Lung (tissue), 12 donors: Measurements from ENCODE around the gene SLFNL1. TPM values are rescaled to one million over a fixed set of nuclear protein-coding genes. Genes with fewer than 3 reads are reported as not detected.
A peak's percentile ranks its signal among the peaks of the same experiment; 100 is the strongest.

ENCODE experiments used
- ATAC-seq: fragments of 200-7000 bp; cut with Tn5 transposase; one replicate; pipeline ENCODE4 v1.9.1; 2020; ENCODE audit warnings: moderate number of reproducible peaks; ENCODE audit not compliant: insufficient read depth, low FRiP score
- DNase-seq, 3 donors: peaks; one replicate each; pipeline ENCODE4 v3.0.0-alpha.2; 2013 to 2017
- H3K27ac ChIP-seq, 2 donors: one replicate each; pipeline ENCODE4 v1.5.1; 2013; ENCODE audit warnings: mild to moderate bottlenecking in 2 of 2, moderate library complexity in 2 of 2, control low read depth in 1 of 2, inconsistent platforms in 1 of 2, low read depth in 1 of 2, low read length in 1 of 2
- H3K27me3 ChIP-seq, 3 donors: one replicate each; pipeline ENCODE4 v1.5.1; 2013; ENCODE audit warnings: low read length in 2 of 3; ENCODE audit not compliant: control insufficient read depth in 3 of 3, insufficient read depth in 3 of 3
- H3K36me3 ChIP-seq, 4 donors: one replicate each; pipeline ENCODE4 v1.5.1; 2013; ENCODE audit warnings: low read length in 4 of 4, mild to moderate bottlenecking in 1 of 4, moderate library complexity in 1 of 4; ENCODE audit not compliant: control insufficient read depth in 4 of 4, insufficient read depth in 4 of 4
- H3K4me1 ChIP-seq, 5 donors: one replicate each; pipeline ENCODE4 v1.5.1; 2013; ENCODE audit warnings: low read length in 5 of 5, mild to moderate bottlenecking in 2 of 5, moderate library complexity in 1 of 5; ENCODE audit not compliant: control insufficient read depth in 5 of 5, insufficient read depth in 5 of 5
- H3K4me3 ChIP-seq: one replicate; pipeline ENCODE4 v1.5.1; 2013; ENCODE audit warnings: mild to moderate bottlenecking, control low read depth, moderate library complexity
- H3K9ac ChIP-seq, 2 donors: one replicate each; pipeline ENCODE4 v1.5.1; 2013; ENCODE audit warnings: low read length in 2 of 2, control low read depth in 1 of 2; ENCODE audit not compliant: insufficient read depth in 1 of 2
- H3K9me3 ChIP-seq, 4 donors: one replicate each; pipeline ENCODE4 v1.5.1; 2013; ENCODE audit warnings: low read length in 3 of 4, mild to moderate bottlenecking in 1 of 4, moderate library complexity in 1 of 4; ENCODE audit not compliant: control insufficient read depth in 4 of 4, insufficient read depth in 3 of 4
- CTCF ChIP-seq: IDR thresholded peaks from 2 replicates; pipeline ENCODE4 v1.5.1; 2012; ENCODE audit warnings: mild to moderate bottlenecking; ENCODE audit errors: control extremely low read depth, extremely low read depth
- WGBS, 2 donors: extraction: QIAGEN DNeasy Blood & Tissue Kit; methylation state at CpG; one replicate each; pipeline ENCODE4 v1.1.7; 2013; 5-methylcytosine and 5-hydroxymethylcytosine counted together
- polyA plus RNA-seq, 2 donors: library from polyadenylated mRNA; stranded (reverse); fragments of 200-250 nt; gene quantifications; one replicate each; pipeline ENCODE4 v1.2.1, GENCODE V29; 2013
- total RNA-seq, 2 donors: library from RNA; depleted of rRNA in 1 of 2; stranded (reverse); fragments of >200 nt in 1 of 2; gene quantifications; one replicate each; pipeline ENCODE4 v1.2.1, GENCODE V29; 2014 to 2021
- donor health status: control.
- donor health status: control.
- donor health status: Bipolar disorder and iron deficiency.
- donor health status: healthy.
- donor health status: DM: yes; HTN: yes; CAD: no.

The SLFNL1 gene
- total and polyA plus RNA-seq, 4 donors: 0.94 to 9.2 (median 3.2) TPM

DNA sequence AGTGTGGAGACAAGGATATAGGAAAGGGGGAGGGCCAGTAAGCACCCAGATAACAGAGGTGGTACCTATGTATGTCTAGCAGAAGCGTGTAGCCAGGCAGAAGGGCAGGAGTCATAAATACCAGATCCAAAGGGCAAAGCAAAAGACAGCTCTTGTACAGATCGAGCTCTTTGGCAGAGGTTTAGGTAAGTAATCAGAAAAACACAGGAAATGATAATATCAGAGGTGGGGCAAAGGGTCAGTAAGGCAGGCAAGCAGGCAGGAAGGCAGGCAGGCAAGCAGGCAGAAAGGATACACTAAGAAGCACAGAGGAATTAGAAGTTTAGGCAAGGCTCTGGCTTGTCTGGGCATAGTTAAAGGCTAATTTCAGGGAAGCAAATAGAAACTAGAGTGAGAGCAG lies 22.7 kb upstream of the SLFNL1 start:
- Histone ChIP-seq H3K27ac (peak overlapping the region in 1 of 2 donors; percentile 74), H3K4me3 (no peak overlapping the region), H3K9me3 (no peaks in the 10 kb centered on the region), H3K27me3 (no peaks in the 10 kb centered on the region), H3K4me1 (peaks cover 0 to 16% (median 0%) of the 10 kb centered on the region in 5 donors), H3K9ac (no peak overlapping the region), H3K36me3 (peaks cover 19 to 27% (median 25%) of the 10 kb centered on the region in 4 donors)
- ATAC-seq (no peak), DNase-seq (no peak)
- WGBS, 2 donors: 50 to 69% methylated on average over 2 of the region's 2 CpGs
- TF ChIP-seq CTCF: no peak

DNA sequence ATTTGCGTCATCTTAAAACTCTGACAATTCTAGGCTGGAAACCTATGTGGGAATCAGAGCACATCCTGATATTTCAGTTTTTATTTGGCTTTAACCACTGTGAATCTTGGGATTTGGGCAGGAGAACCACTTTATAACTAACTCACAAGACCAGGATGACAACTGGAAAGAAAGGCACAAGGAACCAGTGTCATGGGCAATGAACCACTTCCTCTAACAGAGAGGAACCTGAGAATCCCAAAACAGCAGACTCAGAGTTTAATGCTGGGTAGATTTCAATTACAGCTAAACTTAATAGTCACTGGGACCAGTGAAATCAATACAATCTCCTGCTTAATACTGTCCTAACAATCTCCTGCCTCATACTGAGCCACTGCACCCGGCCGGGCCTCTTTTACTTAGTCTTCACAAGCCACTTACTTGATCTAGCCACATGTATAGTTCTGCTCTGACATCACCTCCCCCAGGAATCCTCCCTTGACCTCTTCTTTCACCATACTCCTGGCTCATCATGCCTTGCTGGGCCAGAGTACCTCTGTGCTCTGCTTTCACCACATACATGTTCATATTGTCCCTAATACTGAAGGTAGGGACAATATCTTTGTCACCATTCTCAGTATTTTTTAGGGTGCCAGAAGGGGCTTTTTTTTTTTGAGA lies 20.2 kb upstream of the SLFNL1 start:
- Histone ChIP-seq H3K9ac (no peak overlapping the region), H3K4me1 (peaks cover 0 to 14% (median 0%) of the 10 kb centered on the region in 5 donors), H3K27me3 (no peaks in the 10 kb centered on the region), H3K27ac (no peak overlapping the region), H3K4me3 (no peak overlapping the region), H3K9me3 (peaks cover 0 to 2% (median 0%) of the 10 kb centered on the region in 4 donors), H3K36me3 (peaks cover 16 to 25% (median 16%) of the 10 kb centered on the region in 4 donors)
- TF ChIP-seq CTCF: no peak
- no peak for DNase-seq
- WGBS, 2 donors: 93 to 95% methylated on average over 3 of the region's 3 CpGs
- ATAC-seq: no peak

DNA sequence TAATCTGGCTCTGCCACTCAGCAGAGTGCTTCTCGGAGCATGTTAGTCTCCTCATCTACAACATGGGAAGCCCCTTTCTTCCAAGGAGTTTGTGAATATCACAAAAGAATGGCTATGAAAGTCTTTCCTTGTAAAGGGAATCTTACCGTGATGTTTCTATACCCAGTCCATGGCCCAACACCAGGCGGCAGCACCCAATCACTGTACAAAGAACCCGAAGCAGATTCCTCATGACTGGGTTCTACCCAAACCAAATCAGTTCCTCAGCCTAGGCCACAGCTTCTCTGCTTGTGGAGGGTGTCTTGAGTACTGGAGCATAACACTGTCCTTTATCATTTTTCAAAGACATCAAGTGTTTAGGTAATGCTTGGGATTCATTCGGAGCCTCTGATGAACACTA lies 16.6 kb upstream of the SLFNL1 start:
- Histone ChIP-seq H3K4me3 (no peak overlapping the region), H3K27ac (no peak overlapping the region), H3K27me3 (no peaks in the 10 kb centered on the region), H3K9ac (no peak overlapping the region), H3K9me3 (peaks cover 0 to 2% (median 0%) of the 10 kb centered on the region in 4 donors), H3K4me1 (peaks cover 0 to 2% (median 0%) of the 10 kb centered on the region in 5 donors), H3K36me3 (peaks cover 10 to 28% (median 14%) of the 10 kb centered on the region in 4 donors)
- no peak for ATAC-seq
- TF ChIP-seq CTCF: no peak
- WGBS, 2 donors: 96 to 97% methylated on average over 5 of the region's 5 CpGs
- no peak for DNase-seq
